Amniotic stem cell (primary cell): ENCODE measurements around the gene NAA35.
"Not testable (repeated sequence)": the region's sequence is repeated elsewhere in the genome, so short reads cannot be mapped to it uniquely, and the experiment has no call there.

Experiments
- DNase-seq: peaks from one replicate; lab custom pipeline; 2025; lab: John Stamatoyannopoulos, UW

NAA35 gene

DNA sequence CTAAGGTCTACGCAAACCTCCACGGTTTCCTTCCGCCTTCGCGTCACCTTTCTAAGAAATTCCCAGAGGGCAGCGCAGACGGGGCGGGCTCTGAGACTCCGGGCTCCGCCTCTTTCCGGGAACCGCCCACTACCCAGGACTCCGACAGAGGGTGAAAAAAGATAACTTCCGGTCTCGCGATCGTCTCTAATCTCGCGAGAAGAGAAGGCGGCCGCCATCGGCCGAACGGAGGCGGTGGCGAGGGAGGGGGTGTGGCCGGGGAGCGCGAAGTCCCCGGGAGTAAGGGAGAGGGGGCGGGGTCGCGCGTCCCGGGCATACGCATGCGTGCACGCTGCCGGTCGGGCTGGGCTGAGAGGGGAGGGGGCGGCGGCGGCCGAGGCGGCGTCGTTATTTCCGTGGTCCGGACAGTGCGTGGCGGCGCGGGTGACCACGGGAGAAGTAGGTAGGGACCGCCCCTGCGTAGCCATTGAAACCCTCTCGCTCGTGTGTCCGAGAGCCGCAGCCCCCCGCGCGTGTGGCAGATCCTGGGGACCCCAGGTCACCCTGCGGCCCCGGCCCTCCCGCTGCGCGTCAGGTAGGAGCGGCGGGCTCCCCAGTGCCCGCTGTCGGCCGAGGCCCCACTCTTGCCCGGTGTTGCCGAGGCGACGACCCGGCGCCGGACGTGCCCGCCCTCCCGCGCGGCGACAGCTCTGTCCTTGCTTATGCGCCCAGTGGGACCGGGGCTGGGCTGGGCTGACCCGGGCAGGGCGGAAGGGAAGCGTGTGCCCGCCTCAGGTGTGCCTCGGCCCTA is at the start of gene NAA35:
NAA35 (plus strand) TSS at position 315 of the 790 bp plus-strand sequence. CDS start 1,014 bp downstream, outside the sequence.
- DNase-seq: peak; percentile 96

DNA sequence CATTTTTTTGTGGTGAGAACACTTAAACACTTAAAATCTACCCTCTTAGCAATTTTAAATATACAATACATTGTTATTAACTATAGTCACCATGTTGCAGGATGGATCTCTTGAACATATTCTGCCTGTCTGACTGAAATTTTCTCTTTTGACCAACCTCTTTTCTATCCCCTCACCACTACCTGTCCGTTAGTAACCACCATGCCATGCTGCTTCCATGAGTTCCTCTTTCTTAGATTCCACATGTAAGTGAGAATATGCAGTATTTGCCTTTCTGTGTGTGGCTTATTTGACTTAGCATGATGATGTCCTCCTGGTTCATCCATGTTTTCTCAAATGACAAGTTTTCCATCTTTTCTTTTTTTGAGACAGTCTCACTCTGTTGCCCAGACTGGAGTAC is 48.5 kb upstream of the NAA35 start:
- DNase-seq: no peak

DNA sequence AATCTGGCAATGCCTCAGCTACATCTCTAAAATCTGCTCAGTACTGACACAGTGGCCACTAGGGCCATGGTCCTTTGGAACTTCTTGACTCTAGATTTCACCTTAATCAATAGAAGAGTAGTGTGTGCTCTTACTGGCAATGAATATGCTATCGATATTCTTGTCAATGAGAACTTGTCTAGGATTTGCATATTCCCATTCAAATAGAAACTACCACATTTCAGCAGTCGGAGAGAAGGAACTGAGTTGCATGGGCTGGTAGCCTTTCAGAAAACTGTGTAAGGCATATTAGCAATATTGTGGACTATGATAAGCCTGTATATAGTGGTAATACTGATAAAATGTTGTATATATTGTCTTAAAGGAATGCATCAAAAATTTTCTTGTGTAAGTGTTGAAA is 45.3 kb upstream of the NAA35 start:
- DNase-seq: no peak

DNA sequence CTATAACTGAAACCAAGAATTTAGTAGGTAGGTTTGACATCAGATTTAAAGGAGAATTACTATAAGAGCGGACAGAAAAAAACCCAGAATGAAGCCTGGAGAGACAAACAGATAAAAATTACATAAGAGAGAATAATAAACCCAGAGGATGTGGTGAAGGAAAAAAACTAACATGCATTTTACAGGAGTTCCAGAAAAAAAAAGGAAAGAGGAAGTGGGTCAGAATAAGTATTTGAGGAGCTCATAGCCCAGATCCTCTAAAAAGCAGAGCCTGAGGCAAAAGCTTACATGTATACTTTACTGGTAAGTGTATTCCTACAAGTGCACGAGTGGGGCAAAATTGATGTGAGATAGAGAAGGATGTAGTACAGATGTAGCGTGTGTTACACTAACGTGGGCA is 43.1 kb upstream of the NAA35 start:
- DNase-seq: no peak

DNA sequence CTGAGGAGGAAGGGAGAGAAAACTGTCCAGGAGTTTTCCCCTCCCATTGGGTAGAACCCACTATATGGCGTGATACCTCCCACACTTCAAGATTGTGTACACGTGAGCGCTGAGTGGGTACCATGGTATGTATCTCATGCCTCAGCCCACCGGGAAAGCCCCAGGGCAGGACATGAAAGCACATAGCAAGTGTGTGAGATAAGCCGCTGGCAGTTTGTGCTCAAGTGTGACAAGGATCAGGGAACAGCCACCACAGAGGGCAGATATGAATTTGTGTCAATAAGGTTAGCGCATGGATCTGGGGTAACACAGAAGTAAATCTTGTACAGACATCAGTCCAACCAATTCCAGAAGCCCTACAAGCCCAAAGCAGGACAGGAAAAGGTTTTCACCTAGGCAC is 42.6 kb upstream of the NAA35 start:
- no peak for DNase-seq

DNA sequence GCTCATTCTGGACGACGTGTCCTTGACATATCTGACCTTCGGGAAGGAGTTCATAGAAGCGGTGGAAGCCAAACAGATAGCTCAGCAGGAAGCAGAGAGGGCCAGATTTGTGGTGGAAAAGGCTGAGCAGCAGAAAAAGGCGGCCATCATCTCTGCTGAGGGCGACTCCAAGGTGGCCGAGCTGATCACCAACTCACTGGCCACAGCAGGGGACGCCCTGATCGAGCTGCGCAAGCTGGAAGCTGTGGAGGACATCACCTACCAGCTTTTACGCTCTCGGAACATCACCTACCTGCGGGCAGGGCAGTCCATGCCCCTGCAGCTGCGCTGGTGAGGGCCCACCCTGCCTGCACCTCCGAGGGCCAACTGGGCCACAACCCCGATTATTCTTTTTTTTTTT is 41.6 kb upstream of the NAA35 start:
- no peak for DNase-seq

DNA sequence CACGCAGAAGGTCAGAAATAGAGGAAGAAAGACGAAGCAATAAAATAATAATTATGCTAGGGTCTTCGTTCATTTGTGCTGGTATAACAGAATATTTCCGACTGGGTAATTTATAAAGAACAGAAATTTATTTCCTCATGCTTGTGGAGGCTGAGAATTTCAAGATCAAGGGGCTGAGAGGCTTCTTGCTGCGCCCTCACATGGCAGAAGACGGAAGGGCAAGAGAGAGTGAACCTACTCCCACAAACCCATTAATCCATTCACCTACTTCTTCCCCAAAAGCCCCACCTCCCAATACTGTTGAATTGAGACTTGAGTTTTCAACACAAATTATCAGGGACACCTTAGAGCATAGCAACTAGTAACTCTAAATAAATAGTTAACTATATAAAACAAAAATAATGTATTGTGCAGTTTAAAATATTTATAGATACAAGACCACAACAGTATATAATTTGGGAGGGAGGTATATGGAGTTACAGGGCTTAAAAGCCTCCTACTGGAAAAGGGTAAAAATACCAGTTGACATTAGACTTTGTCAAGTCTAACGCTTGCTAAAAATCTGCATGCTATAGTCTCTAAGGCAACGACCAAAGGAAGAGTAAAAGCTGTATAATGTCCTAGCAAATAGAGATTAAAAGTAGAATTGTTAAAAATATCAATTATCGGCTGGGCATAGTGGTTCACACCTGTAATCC is 40.3 kb upstream of the NAA35 start:
- no peak for DNase-seq

DNA sequence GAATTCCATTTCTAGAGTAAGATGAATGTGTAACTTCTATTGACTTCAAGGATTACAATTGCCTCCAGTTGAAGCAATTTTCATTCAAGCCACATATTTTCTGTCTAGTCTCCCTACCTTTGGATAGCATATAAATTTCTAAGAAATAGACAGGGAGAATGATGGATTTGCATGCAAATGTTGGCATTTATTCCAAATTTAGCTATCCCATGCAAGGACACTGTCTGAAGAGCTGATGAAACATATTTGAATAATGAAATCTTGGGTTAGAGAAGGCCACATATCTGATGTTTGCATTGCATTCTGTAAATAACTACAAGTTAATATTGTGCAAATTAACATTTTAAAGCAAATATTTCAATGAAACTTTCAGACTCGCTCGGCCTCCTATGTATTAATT is 36.0 kb upstream of the NAA35 start:
- no peak for DNase-seq

DNA sequence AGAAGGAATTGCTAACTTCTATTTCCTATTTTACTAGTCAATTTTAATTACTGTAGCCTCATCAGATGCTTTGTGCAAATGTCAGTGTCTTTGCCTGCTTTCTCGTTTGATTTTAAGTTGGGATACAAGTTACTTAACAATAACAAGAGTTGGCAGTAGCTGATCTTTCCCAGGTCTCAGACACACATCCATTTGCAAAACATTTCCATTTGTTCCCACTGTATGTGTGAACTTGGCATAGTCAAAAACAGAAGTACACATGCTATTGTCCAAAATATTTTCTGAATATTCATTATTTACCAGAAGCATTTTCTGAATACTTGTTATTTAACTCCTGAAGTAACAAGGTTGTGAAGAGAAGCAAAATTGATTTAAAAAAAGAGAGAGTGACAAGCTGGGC is 35.0 kb upstream of the NAA35 start:
- DNase-seq: no peak

DNA sequence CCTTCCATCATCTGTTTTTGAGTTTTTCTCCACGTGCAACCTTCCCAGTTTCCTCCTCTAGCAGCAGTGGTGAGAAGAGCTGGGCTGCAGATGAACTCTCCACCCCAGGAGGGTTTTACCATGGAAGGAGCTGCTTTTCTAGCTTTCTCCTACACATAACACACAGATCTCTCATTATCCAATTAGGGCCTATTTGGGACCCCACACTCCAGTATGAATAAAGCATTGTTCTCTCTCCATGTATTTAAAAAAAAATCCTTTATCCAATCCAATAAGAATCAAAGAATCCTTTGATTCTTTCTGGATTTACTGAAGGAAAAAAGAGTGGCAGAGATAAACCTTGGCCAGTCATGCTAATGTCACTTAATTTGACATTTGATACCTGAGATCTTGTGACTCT is 31.6 kb upstream of the NAA35 start:
- DNase-seq: no peak

DNA sequence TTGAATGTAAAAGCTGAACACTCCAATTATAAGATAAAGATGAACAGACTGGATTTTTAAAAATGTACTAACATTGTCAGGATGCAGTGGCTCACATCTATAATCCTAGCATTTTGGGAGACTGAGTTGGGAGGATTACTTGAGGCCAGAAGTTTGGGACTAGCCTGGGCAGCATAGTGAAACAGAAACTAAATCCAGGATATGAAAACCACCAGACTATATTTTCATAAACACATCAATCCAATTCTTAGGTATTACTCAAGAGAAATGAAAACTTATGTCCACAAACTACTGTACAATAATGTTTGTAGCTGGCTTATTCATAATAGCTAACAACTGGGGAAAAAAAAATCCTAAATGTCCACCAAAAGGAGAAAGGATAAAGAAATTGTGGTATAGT is 26.8 kb upstream of the NAA35 start:
- no peak for DNase-seq

DNA sequence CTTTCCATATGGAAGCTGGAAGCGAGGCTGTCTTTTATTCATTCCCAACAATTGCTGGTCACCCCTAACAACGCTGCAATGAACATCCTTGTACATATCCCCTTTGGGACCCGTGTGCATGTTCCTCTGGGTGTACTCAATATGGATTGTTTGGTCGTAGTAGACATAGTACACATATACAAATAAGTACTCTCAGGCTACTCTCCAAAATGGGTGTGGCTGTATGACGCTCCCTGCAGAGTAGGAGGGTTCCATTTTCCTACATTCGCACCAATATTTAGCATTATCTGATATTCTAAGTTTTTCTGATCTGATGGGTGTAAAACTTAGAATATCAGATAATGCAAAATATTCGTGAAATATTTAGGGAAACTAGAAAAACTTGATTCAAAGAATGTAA is 23.2 kb upstream of the NAA35 start:
- no peak for DNase-seq

DNA sequence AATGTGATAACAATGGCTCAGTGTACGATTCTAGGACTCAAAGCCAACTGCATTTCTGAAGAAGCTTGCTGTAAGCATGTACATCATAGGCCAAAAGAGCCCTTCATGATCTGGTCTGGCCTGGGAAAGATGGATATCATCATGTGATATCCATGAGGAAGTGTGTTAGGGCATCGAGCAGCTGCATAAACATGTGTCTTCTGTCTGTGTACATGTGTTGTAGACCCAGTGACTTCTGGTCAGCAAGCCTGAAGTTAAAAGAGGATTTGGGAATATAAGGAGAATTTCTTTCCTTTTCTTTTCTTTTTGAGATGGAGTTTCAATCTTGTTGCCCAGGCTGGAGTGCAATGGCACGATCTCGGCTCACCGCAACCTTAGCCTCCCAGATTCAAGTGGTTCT is 15.5 kb upstream of the NAA35 start:
- no peak for DNase-seq

DNA sequence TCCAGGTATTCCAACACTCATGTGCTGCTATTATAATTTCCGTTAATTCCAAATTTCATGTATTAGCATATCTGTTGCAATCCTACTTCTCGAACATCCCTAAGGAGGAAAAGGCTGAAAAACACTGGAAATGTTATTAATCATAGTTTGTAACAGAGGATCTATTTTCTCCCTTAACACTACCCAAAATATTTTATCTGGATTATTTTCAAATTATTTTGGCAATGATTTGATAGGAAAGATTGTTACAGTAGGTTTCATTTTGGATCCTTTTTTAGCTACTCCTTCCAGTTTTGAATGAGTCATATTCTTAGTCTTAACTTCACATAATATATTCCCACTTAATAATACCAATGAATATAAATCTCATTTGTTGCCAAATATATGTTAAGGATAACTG is 13.9 kb upstream of the NAA35 start:
- no peak for DNase-seq

DNA sequence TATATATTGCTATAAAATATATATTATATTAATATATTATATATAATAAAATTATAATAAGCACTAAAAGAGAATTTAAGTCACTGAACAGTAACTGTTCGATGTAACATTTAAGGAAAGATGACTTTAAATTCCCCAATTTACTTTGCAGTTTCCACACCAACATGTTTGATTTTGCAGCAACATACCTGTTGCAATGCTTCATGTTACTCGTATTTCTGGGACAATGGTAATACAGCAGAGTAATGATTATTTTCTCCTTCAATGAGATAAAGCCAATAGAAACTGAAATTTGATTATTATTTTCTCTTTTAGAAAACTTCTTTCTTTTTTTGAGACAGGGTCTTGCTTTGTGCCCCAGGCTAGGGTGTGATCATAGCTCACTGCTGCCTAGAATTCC is 9.5 kb upstream of the NAA35 start:
- DNase-seq: no peak

DNA sequence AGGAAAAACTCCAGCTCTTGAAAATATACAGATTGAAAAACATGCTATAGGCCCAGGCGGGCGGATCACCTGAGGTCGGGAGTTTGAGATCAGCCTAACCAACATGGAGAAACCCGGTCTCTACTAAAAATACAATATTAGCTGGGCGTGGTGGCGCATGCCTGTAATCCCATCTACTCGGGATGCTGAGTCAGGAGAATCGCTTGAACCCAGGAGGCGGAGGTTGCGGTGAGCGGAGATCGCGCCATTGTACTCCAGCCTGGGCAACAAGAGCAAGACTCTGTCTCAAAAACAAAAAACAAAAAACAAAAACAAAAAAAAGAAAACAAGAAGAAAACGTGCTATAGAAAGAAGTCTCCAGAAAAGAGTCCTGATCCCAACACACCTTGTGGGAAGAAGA is 5.0 kb upstream of the NAA35 start:
- not testable (repeated sequence) for DNase-seq

DNA sequence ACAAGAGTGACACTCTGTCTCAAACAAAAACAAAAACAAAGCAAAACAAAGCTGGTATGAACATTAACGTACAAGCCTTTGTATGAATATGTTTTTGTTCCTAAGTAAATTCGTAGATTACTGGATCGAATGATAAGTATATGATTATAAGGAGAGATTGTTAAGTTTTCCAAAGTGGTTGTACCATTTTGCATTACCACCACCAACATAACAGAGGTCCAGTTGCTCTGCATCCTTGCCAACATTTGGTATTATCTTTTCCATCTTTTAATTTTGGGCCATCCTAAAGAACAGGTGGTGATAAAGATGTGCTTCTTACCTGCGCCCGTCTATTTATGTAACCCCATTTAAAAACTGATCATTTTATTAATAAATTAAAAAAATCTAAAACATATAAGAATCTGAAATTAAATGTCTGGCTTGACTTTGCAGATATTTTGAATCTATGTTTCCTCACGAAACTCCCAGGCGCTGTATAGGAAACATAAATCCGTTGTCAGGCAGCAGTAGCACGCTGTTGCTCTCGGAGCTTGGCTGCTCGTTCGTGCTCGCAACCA is 593 bp upstream of the NAA35 start:
- no peak for DNase-seq

DNA sequence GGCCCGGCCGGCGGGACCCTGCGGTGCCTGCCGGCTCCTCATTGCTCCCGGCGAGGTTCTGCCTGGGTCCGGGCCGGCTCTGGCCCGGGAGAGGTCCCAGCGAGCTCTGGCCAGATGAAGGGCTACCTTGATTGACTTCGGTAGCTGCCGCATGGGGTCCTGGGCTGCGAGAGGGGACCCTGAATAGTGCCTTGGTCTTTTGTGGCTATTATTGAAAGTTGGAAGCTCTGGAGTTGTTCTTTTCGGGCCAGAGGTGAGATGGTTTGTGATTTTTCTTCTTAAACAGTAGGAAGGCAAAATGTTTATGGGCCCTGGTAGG is 635 bp downstream of the NAA35 start:
- no peak for DNase-seq

DNA sequence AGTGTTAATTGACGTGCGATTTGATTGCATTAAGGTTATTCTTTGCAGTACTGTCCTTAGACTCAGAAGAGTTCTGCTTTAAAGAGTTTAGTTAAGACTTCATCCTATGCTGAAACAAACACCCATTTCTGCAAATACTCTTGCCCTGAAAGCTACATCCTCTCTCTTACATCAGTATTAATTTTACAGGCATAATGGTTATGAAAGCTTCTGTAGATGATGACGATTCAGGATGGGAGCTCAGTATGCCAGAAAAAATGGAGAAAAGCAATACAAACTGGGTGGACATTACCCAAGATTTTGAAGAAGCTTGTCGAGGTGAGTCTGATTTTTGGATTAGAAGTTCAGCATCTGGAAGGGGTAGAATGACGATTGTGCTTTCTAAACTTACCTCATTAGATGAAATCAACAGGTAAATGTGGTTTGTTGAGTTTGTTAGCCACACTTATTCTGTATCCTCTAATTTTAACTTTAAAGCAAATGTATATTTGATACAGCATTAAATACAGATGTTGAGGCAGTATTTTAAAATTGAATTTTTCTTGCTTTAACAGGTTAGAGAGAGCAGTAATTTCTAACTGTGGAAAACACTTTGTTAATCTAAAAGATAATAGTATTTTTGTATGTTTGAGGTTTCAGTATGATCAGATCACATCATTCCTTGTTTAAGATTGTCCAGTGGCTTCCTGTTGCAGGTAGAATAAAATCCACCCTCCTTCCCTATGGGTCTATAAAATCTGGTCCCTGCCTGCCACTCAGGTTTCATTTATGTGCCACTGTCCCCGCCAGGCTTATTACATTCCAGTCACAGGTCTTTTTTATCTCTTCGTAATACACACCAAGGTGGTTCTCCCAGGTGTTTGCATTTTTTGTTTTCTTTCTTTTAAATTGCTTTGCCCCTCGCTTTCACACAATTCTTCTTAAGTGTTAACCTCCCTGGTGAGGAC is 1.3 kb downstream of the NAA35 start:
- no peak for DNase-seq

DNA sequence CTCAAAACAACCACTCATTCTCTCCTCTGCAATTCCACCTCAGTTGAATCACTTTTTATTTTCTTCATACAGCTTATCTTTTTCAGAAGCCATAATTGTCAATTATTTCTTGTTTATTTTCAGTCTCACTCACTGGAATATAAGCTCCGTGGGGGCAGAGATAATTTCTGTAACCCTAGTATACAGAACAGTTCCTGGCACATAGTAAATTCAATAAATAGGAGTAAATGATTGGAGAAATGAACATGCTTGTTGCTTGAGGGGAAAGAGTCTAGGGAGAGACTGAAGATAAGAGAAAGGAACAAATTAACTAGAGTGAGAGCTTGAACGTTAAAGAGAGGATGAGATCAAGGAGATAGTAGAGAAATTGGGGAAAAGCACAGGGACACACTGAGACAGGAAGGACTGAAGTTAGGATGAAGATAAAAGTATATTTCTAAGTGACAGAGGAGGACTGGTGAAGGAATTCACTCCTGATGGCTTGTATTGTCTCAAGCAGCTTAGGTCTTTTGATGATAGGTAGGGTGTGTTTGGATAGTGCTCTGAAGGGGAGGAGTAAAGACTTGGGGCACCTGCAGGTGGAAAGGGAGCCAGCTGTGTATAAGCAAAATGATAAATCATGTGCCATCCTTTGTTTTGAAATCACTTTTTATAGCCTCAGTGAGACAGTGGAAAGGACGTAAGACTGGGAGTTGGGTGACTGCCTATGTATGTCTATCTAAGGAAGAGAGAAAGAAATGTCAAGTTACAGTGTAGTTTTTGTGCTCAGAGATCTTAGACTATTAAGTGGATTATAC is 2.2 kb downstream of the NAA35 start:
- DNase-seq: no peak

DNA sequence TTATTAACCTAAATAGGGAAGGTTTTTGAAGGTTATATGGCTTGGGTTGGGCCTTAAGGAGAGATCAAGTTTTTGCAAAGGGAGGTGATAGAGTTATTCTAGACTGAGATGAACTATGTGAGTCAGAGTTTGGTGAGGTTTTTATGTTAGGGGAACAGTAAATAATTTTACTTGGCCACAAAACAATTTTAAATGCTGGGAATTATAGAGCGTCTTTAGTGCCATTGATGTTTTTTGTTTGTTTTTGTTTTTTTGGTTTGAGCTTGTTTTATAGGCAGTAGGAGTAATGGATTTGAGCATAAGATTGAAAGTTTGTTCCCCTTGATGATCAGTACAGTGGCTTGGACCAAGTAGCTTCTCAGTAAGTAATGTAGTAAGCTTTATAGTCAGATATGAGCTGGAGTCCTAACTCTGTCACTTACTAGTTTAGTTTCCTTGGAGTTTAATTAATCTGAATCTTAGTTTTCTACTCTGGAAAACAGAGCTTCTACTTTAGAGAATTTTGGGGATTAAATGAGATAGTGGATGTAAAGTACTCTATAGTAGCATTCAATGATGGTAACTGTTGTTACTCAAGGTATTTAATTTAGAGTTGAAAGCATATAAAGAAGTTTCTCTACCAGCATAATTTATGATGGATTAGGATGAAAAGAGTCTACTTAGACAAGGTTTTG is 2.9 kb downstream of the NAA35 start:
- no peak for DNase-seq
